NOMO-1 treated with dmso at 0.1 percent for 144 hours (cell line): ENCODE measurements around the gene OSBPL3.
A peak's percentile ranks its signal among the peaks of the same experiment; 100 is the strongest.

Experiments used
- DNase-seq: peaks from one replicate; lab custom pipeline; 2025; ENCODE audit not compliant: unreplicated experiment; lab: John Stamatoyannopoulos, UW

The OSBPL3 gene

DNA sequence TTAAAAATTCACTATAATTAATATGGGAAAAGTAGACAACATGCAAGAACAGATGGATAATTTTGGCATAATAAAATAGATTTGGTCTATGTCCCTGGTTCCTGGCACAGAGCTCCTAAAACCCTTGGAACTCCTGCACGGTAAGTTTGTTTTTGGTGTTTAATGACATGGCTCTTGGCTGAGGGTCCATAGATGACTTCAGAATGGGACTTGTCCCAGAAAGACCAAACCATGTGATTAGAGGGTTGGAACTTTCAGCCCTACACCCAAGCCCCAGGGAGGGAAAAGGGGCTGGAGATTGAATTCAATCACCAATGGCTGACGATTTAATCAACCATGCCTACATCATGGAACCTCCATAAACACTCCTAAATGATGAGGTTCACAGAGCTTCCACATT is 210.1 kb downstream of the OSBPL3 start:
- no peak for DNase-seq

DNA sequence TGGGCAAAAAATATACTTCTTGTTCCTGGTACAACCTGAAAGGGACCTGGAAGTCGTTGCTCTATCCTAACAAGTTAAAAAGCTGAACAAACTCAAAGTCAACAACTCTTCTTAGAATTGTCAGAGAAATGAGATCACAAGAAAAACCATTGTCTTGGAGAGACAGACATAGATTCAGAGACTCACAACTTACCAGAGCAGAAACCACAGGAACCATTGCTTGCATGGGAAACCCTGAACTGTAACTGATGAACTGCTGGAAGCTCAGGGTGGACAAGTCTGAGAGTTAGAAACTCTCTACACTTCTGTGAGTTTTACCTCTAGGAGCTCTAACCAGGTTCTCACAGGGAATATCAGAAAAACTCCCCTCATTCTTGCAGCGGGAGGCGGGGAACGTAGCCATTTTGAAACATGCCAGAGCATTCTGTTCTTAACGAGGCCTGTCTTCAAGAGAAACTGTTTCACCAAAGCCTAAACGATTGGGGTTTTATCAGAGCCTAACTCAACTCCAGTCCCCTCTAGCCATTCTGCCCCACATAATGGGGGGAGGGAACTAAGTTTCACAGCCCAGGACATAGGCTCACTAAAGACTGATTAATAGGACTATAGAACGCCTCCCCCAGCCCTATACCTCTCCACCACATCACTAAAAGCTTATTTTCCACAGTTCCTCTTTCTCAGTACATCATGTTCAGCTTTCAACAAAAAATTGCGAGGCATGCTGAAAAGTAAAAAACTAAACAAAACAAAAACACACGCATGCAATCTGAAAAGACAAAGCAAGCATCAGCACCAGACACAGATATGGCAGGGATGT is 210.8 kb downstream of the OSBPL3 start:
- DNase-seq: no peak

DNA sequence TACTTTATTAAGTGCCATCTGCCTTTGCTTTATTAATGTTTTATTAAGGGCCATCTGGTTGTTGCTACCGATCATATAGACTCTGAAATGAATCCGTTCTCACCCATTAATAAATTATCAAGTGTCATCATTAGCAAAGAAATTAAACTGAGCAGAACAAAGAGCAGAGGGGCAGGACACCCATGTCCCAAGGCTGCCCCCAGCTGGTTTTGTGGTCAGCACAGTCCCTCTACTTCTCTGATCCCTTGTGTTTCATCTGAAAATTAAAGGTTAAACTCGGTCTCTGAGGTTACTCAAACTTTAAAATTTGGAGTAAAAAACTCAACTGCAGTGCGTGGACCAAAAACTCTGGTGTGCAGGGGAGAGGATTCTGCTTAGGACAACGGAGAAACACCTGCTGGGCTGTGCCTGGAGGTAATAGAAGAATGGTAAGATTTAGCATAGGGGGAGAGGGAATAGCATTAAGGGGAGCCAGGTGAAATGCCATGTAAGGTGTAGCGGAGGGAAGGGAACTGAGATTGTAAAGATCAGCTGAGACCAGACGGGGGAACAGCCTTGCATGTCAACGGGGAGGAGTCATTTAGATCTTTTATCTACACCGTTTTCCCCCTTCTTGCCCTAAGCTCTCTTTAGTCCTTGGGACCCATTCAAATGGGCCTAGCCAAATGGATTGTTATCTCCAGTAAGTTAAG is 212.0 kb downstream of the OSBPL3 start:
- no peak for DNase-seq

DNA sequence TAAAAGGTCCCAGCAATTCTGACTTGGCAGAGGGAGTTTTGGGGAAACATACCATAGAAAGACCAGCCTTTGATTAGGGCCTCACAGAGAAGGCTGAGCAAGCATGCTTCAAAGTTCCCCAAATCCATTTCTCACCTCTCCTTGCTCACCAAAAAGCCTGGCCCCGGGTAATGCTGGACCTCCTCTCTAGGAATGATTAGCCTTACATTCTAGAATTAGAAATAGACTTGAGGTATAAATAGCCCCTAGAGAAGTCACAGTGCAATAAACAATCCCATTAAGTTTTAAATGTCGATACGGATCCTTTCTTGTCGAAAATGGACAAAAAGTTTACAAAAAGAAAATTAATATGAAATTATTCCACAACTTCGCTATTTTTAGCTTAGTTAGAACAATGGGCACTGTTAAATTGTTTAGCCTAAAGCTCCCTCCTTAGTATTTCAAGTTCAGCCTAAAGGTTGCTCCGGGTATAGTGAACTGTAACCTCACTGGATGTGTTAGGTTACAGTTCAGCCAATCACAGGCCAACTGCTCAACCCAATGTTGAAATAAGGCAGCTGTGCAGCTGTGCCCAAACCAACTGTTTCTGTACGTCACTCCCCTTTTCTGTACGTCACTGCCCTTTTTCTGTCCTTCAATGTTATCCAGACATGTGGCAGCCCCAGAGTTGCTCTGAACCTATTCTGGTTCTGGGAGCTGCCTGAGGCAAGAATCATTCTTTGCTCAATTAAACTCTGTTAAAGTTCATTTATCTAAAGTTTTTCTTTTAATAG is 214.8 kb downstream of the OSBPL3 start:
- no peak for DNase-seq

DNA sequence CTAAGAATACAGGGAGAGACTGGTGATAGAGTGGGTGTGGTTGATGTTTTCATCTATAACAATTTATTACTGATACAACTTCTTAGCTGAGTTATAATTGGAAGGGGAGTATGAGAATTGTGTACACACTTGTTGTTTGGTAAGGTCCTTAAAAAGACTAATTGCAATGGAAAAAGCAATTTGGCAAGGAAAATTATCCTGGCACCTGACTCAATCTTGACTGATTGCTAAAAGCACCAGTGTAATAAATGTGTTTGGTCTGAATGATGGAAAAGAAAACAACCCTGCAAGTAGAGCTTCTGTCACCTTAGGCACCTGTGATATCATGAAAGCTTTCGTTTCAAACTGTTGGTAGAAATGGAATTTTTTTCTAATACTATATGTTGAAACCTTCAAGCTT is 216.0 kb downstream of the OSBPL3 start:
- no peak for DNase-seq

DNA sequence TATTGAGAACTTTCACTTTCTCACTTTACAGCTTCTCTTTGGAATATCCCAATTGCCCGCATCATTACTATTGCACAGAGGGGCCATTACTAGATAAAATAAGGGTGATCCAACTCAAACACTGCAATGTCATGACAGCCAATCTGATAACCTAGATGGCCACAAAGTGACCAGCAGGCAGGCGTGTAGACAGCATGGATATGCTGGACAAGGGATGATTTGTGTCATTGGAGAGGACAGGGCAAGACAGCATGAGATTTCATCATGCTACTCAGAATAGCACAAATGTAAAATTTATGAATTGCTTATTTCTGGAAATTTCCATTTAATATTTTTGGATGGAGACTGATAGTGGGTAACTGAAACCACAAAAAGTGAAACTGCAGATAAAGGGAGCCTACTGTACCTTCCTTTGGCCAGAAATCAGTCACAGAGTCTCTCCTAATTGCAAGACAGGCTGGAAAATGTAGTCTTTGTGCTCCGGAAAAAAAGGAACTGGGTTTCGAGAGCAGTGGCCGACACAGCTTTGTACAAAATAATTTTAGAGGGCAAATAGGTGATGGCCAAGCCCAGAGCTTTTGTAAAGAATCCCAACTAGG is 216.6 kb downstream of the OSBPL3 start:
- no peak for DNase-seq

DNA sequence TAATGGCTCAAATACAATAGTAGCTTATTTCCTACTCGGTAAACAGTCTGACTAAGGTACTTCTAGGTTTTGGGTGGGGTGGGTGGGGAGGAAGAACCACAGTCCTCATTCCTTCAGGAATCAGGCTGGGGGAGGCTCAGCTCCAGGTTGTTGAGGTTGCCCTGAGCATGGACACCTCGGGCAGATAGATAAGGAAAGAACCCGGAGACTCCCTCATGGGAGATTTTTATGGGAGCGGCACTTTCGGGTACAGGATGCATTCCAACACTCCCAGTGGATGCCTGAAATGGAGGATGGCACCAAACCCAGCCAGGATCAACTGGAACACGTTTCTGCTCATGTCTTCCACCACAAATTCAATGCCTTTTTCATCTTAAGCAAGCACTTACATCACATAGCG is 217.2 kb downstream of the OSBPL3 start:
- no peak for DNase-seq

DNA sequence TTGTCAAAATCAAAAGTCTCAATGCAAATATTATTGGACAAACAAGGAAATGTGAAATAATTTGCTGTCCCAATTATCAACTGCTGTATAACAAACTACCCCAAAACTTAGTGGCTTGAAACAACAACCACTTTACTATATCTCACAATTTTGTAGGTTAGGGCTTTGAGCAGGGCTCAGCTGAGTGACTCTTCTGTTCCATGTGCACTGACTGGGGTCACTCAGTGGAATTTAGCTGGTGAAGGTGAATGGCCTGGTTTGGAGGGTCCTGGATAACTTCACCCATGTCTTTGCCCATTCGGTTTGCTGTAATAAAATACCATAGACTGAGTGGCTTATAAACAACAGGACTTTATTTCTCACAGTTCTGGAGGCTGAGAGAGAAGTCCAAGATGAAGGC is 219.0 kb downstream of the OSBPL3 start:
- no peak for DNase-seq

DNA sequence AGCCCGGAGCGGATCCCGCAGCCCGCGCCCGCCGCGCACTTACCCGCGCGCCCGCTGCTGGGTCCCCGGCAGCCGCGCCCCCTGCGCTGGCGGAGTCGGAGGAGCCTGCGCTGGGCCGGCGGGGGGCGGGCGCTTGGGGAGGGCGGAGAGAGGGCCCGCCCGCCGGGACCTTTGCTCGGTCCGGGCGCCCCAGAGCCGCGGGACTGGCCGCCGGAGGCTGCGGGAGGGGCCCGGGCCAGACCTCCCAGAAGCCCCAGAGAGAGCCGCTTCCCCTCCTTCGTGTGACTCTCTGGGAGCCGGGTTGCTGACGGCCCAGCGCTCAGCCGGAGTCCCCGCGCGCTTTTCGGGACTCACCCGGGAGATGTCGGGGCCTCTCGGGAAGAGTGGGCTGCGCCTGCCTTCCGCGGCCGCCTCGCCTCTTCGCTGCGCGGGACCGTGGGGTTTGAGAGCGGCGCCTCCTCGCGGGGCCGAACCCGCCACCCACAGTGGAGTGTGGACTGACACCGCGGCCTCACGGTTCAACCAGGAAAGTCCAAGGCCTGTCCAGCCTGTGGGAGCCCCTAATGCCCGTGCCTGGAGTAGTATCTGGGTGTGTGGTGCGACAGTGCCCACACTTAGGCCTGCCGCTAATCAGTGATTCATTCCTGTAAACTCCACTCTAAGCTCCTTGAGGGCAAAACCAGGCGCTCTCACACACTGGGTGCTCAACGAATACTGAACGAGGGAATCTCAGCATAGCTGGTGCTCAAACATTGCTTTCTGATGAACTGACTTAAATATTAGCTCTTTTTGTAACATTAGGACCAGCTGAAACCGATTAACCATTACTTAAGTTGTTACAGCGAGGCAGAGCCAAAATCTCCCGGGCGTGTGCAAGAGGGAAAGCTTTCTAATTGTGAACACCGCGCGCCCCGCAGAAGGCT is 222.4 kb downstream of the OSBPL3 start, which contains the start of gene GSDME:
Gene GSDME, minus strand, starts transcription at position 112 of the 923 bp plus-strand sequence. CDS start 7,690 bp downstream, outside the sequence.
- DNase-seq: no peak

DNA sequence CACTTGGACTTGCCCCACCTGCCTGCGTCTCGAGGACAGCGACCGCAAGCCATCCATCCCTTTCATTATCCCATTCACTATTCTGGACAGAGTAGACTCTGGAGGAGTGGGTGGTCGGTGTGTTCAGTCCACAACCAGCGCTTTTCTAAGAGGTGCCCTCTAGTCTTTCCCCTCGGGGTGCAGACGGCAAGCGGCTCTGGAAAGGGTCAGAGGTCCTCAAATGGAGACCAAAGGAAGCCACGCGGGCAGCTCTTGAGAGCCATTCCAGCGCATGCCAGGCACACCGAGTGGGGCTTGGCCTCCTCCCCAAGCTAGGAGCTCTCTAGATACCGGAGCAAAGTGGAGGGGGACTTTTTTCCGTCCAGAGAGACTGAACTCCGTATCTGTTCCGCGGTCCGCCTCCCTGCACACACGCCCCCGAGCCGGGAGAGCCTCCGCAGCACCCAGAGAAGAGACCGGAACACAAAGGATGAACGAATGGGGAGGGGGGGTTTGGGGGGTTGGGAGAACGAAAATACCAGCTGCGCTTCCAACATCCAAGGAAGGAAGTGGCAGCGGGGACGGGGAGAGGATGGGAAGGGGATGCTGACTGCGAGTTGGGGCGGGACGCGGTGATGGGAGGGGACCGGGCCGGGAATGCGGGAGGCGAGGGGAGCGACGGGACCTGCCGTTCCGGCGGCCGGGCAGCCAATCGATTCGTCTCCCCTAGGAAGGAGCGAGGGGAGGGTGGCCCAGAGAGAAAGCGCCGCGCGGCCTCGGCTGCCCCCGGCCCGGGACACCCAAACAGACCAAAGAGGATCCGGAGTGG is 223.2 kb downstream of the OSBPL3 start:
- no peak for DNase-seq

DNA sequence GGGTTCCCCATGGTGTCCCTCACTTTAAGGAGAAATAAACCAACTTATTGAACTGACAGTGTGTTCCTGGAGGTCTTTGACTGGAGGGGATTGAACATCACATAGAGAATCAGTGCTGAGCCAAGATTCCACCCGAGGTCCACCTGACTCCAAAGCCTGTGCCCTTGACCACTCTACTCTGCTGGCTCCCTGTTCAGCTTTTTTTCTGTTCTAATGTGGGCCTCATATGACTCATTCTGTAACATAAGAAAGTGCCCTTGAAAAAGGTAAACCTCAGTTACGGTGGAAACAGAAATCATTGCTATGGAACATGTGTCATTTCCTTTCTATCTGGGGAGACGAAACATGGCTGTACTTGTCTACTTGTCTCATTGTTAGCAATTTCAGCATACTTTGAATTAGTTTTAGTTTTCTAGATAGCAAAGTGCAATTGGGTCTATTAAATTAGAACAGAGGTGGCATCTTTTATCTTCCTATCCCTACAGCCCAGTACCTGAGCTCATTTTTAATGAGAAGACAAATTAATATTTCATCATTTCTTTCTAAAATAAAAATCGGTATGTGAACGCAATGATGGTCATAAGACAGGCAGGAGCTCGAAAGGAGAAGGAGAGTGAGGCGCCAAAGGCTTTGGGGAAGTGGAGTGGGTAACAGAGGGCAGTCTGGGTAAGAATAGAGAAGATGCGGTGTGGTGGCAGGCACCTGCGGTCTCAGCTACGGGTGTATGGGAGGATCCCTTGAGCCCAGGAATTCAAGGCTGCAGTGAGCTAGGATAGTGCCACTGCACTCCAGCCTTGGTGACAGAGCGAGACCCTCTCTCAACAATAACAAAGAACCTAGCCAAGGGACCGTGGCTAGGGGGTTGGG is 224.2 kb downstream of the OSBPL3 start:
- DNase-seq: peak; percentile 81

DNA sequence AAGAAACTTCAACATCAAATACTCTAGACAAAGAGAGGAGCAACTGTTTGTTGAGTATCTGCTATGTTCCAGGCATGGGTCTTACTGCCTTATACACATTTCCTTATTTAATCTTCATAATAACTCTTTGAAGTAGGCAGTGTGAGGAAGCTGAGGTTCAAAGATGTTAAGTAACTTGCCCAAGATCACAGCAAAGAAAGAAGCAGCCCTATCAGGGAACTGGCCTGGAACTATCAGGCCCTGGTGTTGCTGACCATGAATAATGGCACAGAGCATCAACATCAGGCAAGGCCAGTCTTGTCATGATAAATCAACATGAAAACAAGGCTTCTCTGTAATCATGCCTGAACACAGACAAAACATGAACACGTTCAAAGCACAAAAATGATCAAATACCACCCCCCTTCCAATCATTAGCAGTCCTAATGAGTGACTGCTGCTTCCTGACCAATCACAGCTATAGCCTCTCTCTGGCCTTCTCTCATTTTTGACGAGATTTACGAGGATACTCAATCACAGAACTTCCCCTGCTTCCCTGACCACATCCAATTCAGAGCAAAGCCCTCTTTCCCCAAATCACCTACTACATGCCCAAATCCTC is 225.0 kb downstream of the OSBPL3 start:
- DNase-seq: no peak

DNA sequence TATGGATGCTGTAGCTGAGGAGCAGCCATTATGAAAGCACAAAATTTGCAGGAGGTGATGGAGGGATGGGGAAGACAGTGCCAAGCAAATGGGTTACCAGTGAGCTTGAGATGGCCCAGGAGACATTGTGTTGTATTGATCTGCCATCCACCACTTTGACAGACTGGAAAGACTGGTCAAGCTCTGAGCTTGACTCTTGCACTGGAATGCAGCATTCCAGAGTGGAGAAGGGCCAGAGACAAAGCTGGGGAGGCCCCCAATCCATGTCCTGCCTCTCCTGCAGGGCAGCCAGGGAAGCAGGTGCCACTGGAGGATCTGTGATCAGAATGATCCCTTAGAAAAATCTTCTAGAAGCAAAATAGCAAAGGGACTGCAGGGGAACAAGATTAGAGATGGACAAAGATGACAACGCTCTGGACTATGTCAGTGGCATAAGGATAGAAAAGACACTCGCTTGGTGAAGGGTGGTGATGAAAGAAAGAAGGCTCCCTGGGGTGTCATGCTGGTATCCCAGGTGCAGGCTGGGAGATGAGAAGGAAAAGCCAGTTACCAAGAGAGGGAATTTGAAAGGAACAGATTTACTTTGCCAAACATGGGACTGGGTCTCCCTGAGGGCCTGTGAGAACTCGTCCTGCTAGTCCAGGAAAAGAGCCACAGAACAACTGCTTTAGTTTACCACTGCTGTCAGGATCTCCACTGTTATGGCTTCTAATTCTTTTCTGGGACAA is 227.7 kb downstream of the OSBPL3 start:
- DNase-seq: no peak

DNA sequence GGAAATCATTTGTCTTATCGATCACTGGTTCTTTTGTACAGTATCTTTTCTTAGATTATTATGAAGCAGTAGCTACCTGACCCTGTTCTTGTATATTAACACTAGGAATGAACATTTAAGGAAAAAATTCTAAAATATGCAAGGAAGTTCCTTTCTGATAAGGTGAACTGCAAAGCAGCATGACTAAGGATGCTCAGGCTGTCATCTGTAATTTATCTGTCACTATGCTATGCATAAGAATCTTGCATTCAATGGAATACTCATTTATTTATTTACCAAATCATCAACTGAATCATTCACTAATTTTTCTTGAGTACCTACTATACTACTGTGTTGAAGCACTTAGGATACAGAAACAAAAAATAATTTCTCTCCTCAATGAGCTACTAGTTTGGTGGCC is 228.5 kb downstream of the OSBPL3 start:
- DNase-seq: no peak

DNA sequence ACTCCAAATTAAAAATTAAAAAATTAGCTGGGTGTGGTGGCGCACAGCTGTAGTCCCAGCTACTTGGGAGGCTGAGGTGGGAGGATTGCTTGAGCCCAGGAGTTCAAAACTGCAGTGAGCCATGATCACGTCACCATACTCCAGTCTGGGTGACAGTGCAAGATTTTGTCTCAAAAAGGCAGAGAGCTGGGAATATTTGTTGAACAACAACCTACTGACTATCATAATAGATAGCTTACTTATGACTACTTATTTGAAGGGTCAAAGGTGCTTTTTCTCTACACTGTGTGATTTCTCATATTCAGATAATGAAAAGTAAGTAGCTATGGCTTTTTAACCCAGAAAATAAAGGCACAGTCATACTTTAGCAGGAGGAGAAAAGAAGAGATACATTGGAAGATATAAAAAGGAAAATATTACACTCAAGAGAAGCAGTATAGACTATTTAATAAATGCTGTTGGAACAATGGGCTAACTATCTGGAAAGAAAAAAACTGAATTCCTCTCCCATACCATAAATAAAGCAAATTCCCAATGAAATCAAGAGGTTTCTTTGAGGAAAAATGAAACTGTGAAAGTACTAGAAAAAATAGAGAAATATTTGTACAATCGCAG is 229.4 kb downstream of the OSBPL3 start:
- no peak for DNase-seq

DNA sequence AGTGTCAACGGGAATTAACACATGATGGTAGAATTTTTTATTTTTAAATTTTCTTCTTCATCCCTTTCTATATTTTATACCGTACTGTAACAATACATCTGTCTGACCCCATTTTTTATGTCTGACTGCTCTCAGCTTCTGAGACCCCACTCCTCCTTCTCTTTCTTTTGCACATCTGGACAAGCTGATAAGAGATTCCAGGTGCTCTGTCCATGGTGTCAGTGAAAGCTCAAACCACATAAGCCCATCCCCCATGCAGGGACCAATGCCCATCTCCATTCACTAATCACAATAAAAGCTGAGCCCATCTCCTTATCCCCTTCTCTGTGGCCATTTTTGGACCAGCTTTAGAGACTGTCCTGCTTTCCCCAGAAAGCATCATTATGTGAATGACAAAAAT is 231.5 kb downstream of the OSBPL3 start:
- no peak for DNase-seq
